B cell (primary cell): ENCODE data around the gene SHC2. TPM values are rescaled to one million over a fixed set of nuclear protein-coding genes. Genes with fewer than 3 reads are reported as not detected.

Experiments
- ATAC-seq: fragments of 200-7000 bp; cut with Tn5 transposase; one replicate; pipeline ENCODE4 v1.10.0; 2021; ENCODE audit warnings: low read depth, mild to moderate bottlenecking, moderate number of reproducible peaks, moderate library complexity
- CTCF ChIA-PET: fragments of 350-600 bp; sonication (Branson Sonifier 250); formaldehyde crosslinking; loops from one replicate; lab custom pipeline; 2021; ENCODE audit warnings: antibody characterized with exemption, inconsistent platforms; lab: Charles Lee
- POLR2A ChIA-PET: fragments of 350-600 bp; sonication (Branson Sonifier 250); formaldehyde crosslinking; loops from one replicate; lab custom pipeline; 2021; ENCODE audit warnings: antibody characterized with exemption; lab: Charles Lee
- DNase-seq: peaks from one replicate; pipeline ENCODE4 v3.0.0; 2013
- H2AFZ ChIP-seq: 2 replicates; pipeline ENCODE4 v1.6.1; 2012; ENCODE audit warnings: mild to moderate bottlenecking, low read depth, low read length; ENCODE audit not compliant: insufficient read depth, poor library complexity, severe bottlenecking
- H3K27ac ChIP-seq, 2 donors: 1 replicate in 1 of 2; 2 replicates in 1 of 2; pipeline ENCODE4 v1.5.1; 2012 to 2013; ENCODE audit warnings: low read length in 2 of 2, mild to moderate bottlenecking in 2 of 2, moderate library complexity in 1 of 2
- H3K27me3 ChIP-seq, 4 experiments: fragments of 200-600 bp in 1 of 4; sonication (generic) in 1 of 4; replicated peaks in 1 of 4; 1 replicate in 2 of 4; 2 replicates in 2 of 4; pipeline versions ENCODE4 v1.6.1 to v1.7.0; 2013 to 2016; ENCODE audit warnings: low read length in 3 of 4, mild to moderate bottlenecking in 2 of 4, mixed read lengths in 1 of 4, moderate library complexity in 1 of 4; ENCODE audit not compliant: insufficient read depth in 4 of 4, control insufficient read depth in 3 of 4; ENCODE audit errors: control extremely low read depth in 1 of 4
- H3K36me3 ChIP-seq, 2 experiments: replicated peaks in 1 of 2; 1 replicate in 1 of 2; 2 replicates in 1 of 2; pipeline versions ENCODE4 v1.6.1 to v1.7.1; 2013; ENCODE audit warnings: low read length in 1 of 2; ENCODE audit not compliant: insufficient read depth in 2 of 2, control insufficient read depth in 1 of 2; ENCODE audit errors: control extremely low read depth in 1 of 2, extremely low read depth in 1 of 2
- H3K4me1 ChIP-seq, 2 donors: fragments of 200-600 bp in 1 of 2; sonication (generic) in 1 of 2; 1 replicate in 1 of 2; 2 replicates in 1 of 2; pipeline versions ENCODE4 v1.5.1 to v1.6.1; 2013 to 2017; ENCODE audit warnings: low read length in 2 of 2; ENCODE audit not compliant: control insufficient read depth in 2 of 2, insufficient read depth in 2 of 2
- H3K4me2 ChIP-seq: replicated peaks from 2 replicates; pipeline ENCODE3; 2012; ENCODE audit warnings: mild to moderate bottlenecking, low read depth, low read length; ENCODE audit not compliant: poor library complexity, severe bottlenecking
- H3K4me3 ChIP-seq, 5 experiments: fragments of 200-600 bp in 1 of 5; sonication (generic) in 1 of 5; 1 replicate in 3 of 5; 2 replicates in 2 of 5; pipeline versions ENCODE4 v1.5.1 to v1.7.0; 2011 to 2016; ENCODE audit warnings: low read length in 4 of 5, mild to moderate bottlenecking in 4 of 5, low read depth in 2 of 5, control low read depth in 1 of 5, moderate library complexity in 1 of 5; ENCODE audit not compliant: insufficient read depth in 1 of 5; ENCODE audit errors: control extremely low read depth in 1 of 5, extremely low read depth in 1 of 5
- H3K79me2 ChIP-seq: fragments of 200-600 bp; sonication (generic); one replicate; pipeline ENCODE4 v1.6.0; 2016; ENCODE audit warnings: low read length; ENCODE audit not compliant: control insufficient read depth, insufficient read depth
- H3K9ac ChIP-seq: fragments of 200-600 bp; sonication (generic); 2 replicates; pipeline ENCODE4 v1.6.1; 2017; ENCODE audit warnings: mild to moderate bottlenecking, low read length, moderate library complexity
- H3K9me3 ChIP-seq, 3 donors: one replicate each; pipeline versions ENCODE4 v1.6.1 to v1.7.1; 2013; ENCODE audit warnings: low read length in 2 of 3; ENCODE audit not compliant: control insufficient read depth in 2 of 3, insufficient read depth in 1 of 3; ENCODE audit errors: control extremely low read depth in 1 of 3
- H4K20me1 ChIP-seq: 2 replicates; pipeline ENCODE4 v1.6.0; 2012; ENCODE audit warnings: mild to moderate bottlenecking, low read length; ENCODE audit not compliant: insufficient read depth, control insufficient read depth, poor library complexity, severe bottlenecking
- H3K27ac Mint-ChIP-seq: one replicate; pipeline ENCODE4 v1.8.0; 2021; ENCODE audit warnings: mixed read lengths
- H3K27me3 Mint-ChIP-seq: one replicate; pipeline ENCODE4 v1.8.0; 2021; ENCODE audit warnings: mixed read lengths
- H3K4me1 Mint-ChIP-seq: one replicate; pipeline ENCODE4 v1.8.0; 2021; ENCODE audit warnings: mixed read lengths
- H3K4me3 Mint-ChIP-seq: one replicate; pipeline ENCODE4 v1.8.0; 2021; ENCODE audit warnings: mixed read lengths
- H3K9me3 Mint-ChIP-seq: one replicate; pipeline ENCODE4 v1.8.0; 2022; ENCODE audit warnings: mixed read lengths; ENCODE audit not compliant: insufficient read depth
- EZH2 ChIP-seq: IDR thresholded peaks from 2 replicates; pipeline ENCODE4 v1.6.1; 2012; ENCODE audit warnings: borderline replicate concordance, low read depth, mild to moderate bottlenecking, moderate library complexity, low read length; ENCODE audit not compliant: insufficient read depth, poor library complexity, severe bottlenecking
- WGBS: methylation state at CpG from one replicate; pipeline ENCODE4 v1.1.5; 2013; ENCODE audit warnings: missing lambda C conversion rate; ENCODE audit not compliant: insufficient coverage; 5-methylcytosine and 5-hydroxymethylcytosine counted together
- intact Hi-C: fragments of 100-400 bp; cut with micrococcal nuclease; formaldehyde crosslinking; loops from one replicate; pipeline ENCODE4 v1.10.0; 2022
- polyA plus RNA-seq: library from polyadenylated mRNA; depleted of rRNA; stranded (reverse); fragments of >200 nt; gene quantifications from 2 replicates; pipeline ENCODE4 v1.2.3, GENCODE V29; 2012
- total RNA-seq, 2 donors: library from RNA; stranded (reverse); fragments of 120-200 nt in 1 of 2; gene quantifications; 1 replicate in 1 of 2; 2 replicates in 1 of 2; pipeline versions ENCODE4 v1.2.3 to v1.2.4, GENCODE V29; 2013 to 2022
- TF ChIP-seq, protein P1 (sequence below): fragments of 200-600 bp; IDR thresholded peaks from one replicate; pipeline ENCODE4 v1.8.0; 2022; ENCODE audit warnings: antibody characterized with exemption, mild to moderate bottlenecking

The SHC2 gene
- total and polyA plus RNA-seq, 2 donors (not counting 1 experiment from before 2014, with no cell fraction given): 0.19 TPM; not detected in 1

- no peaks in the 10 kb centered on the region for H4K20me1 ChIP-seq
- no peaks in the 10 kb centered on the region for H3K79me2 ChIP-seq
- no peak overlapping the region for H3K9ac ChIP-seq
- H3K4me2 ChIP-seq: no peak overlapping the region
- WGBS: 82% methylated on average over 51 of the region's 51 CpGs
- Mint-ChIP-seq H3K27ac (no peak overlapping the region), H3K4me1 (no peaks in the 10 kb centered on the region), H3K9me3 (no peaks in the 10 kb centered on the region), H3K4me3 (no peak overlapping the region), H3K27me3 (no peaks in the 10 kb centered on the region)
- ATAC-seq (no peak), DNase-seq (no peak)
- POLR2A ChIA-PET: no interaction called here
- no peaks in the 10 kb centered on the region for H3K27me3 ChIP-seq
- H3K4me3 ChIP-seq: no peak overlapping the region
- CTCF ChIA-PET: no interaction called here
- H3K27ac ChIP-seq: no peak overlapping the region
- intact Hi-C loops: no loop called here
- peaks cover 0 to 11% (median 0%) of the 10 kb centered on the region in 3 donors for H3K9me3 ChIP-seq
- H2AFZ ChIP-seq: no peak overlapping the region
- no peaks in the 10 kb centered on the region for H3K4me1 ChIP-seq
- TF ChIP-seq, protein P1, sequence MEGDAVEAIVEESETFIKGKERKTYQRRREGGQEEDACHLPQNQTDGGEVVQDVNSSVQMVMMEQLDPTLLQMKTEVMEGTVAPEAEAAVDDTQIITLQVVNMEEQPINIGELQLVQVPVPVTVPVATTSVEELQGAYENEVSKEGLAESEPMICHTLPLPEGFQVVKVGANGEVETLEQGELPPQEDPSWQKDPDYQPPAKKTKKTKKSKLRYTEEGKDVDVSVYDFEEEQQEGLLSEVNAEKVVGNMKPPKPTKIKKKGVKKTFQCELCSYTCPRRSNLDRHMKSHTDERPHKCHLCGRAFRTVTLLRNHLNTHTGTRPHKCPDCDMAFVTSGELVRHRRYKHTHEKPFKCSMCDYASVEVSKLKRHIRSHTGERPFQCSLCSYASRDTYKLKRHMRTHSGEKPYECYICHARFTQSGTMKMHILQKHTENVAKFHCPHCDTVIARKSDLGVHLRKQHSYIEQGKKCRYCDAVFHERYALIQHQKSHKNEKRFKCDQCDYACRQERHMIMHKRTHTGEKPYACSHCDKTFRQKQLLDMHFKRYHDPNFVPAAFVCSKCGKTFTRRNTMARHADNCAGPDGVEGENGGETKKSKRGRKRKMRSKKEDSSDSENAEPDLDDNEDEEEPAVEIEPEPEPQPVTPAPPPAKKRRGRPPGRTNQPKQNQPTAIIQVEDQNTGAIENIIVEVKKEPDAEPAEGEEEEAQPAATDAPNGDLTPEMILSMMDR: no peak
- no peak for TF ChIP-seq EZH2
- no peaks in the 10 kb centered on the region for H3K36me3 ChIP-seq
These were observed 41.8 kb downstream of the SHC2 start for GRCh38 chr19:418761-419671.

GRCh38 chr19:416416-416815, 44.4 kb downstream of the SHC2 start:
- H3K9me3 Mint-ChIP-seq: no peaks in the 10 kb centered on the region
- Histone ChIP-seq H4K20me1 (no peaks in the 10 kb centered on the region), H3K79me2 (no peaks in the 10 kb centered on the region), H2AFZ (no peak overlapping the region), H3K27ac (no peak overlapping the region), H3K27me3 (peaks cover 0 to 6% (median 0%) of the 10 kb centered on the region in 4 experiments), H3K4me2 (no peak overlapping the region), H3K9me3 (peaks cover 0 to 18% (median 0%) of the 10 kb centered on the region in 3 donors), H3K4me1 (no peaks in the 10 kb centered on the region), H3K9ac (no peak overlapping the region), H3K36me3 (no peaks in the 10 kb centered on the region), H3K4me3 (no peak overlapping the region)
- POLR2A ChIA-PET: no interaction called here
- ATAC-seq: no peak
- TF ChIP-seq, protein P1: no peak
- no peak for TF ChIP-seq EZH2
- DNase-seq: no peak
- H3K4me1 Mint-ChIP-seq: no peaks in the 10 kb centered on the region
- H3K27ac Mint-ChIP-seq: no peak overlapping the region
- intact Hi-C loops: no loop called here
- peaks cover 3% of the 10 kb centered on the region for H3K27me3 Mint-ChIP-seq
- 81% methylated on average over 11 of the region's 14 CpGs for WGBS
- CTCF ChIA-PET: no interaction called here
- no peak overlapping the region for H3K4me3 Mint-ChIP-seq
